Cerebellar nuclear complex (tissue), 1 donor: ENCODE results near the gene SEZ6.
"Not testable (repeated sequence)": the region's sequence is repeated elsewhere in the genome, so short reads cannot be mapped to it uniquely, and the experiment has no call there.

ENCODE experiments used
- DNase-seq, 2 experiments: peaks; one replicate each; lab custom pipeline; 2025; lab: John Stamatoyannopoulos, UW

The SEZ6 gene

DNA sequence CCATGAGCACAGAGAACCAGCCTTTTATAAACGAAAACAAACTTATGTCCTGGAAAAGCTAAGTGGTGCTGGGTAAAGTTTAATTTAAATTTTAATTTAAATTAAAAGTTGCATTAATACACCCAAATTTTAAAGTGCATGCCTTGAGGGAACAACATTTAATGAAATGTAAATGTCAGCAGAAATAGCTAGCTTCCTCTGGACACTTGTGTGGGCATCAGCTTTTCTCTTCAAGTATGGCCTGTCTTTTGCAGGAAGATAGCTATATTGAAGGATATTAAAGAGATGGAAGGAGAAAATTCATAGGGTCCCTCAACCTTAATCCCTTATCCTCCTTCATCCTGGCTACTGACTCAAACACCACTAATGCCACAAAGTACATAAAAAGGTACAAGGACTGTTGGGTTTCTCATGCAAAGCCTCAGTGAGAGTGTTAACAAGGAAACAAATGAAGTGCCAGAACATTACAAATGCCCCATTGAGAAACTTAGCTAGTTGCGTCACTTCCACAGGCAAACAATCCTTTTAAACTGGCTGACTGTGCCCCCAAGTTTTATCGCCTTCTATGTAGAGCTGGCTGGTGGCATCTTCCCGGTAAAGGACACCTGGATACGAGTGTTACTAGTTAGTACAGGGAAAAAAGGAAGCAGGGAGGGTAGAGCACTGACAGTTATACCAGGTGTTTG is 68.6 kb downstream of the SEZ6 start:
- no peak for DNase-seq

DNA sequence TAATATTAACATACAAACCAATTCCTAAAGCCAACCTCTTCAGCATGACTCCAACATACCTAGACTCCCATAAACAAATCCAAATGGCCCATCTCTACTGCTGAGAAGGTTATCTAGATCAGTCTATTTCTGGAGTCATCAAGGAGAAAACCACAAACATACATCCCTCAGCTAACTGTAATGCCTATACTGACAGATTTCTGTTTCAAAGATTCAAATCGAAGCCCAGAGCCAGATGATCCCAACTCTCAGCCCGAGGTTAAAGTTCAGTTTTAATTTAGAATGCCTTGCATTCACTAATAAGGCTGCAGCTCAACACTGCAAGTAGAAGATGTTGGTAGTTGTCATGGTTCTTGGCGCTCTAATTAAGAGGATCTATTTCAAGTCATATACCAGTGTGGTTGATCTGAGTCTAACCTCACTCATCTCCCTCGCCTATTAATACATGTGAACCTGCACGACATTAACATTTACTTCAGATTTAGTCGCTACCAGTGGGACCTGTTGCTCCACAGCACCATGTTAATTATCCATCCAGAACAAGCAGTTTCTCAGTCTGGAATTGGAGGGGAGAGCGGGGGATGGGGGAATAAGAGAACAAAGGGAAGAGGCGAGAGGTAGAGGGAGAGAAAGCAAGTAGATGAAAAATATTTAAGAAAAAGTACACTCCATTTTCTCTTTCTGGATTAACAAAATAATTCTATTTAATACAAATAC is 69.9 kb downstream of the SEZ6 start:
- DNase-seq, result no peak

DNA sequence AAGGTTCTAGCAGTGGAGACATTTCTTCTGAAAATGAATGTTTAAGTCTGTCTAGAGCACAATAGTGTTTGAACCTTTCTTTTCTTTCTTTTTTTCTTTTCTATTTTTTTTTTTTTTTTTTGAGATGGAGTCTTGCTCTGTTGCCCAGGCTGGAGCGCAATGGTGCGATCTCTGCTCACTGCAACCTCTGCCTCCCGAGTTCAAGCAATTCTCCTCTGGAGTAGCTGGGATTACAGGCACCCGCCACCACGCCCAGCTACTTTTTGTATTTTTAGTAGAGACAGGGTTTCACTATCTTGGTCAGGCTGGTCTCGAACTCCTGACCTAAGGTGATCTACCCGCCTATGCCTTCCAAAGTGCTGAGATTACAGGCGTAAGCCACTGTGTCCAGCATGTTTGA is 71.3 kb downstream of the SEZ6 start:
- DNase-seq, result not testable (repeated sequence)

DNA sequence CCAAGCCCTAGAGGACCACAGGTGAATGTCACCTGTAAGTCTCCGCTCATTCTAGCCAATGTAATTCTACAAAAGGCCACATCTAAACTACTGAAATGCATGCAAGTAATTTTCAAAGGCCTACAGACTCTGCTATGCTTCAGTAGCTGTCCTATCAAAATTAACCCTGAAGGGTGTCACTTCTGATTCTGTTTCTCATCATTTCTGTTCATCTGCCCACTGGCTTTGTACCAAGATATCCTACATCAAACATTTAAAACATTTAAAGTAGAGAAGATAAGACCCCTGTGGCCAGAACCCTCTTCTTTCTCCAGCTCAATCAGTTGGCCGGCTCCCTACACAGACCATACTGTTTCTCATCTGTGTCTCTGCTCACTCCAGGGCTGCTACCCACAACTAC is 76.0 kb downstream of the SEZ6 start:
- DNase-seq, result no peak

DNA sequence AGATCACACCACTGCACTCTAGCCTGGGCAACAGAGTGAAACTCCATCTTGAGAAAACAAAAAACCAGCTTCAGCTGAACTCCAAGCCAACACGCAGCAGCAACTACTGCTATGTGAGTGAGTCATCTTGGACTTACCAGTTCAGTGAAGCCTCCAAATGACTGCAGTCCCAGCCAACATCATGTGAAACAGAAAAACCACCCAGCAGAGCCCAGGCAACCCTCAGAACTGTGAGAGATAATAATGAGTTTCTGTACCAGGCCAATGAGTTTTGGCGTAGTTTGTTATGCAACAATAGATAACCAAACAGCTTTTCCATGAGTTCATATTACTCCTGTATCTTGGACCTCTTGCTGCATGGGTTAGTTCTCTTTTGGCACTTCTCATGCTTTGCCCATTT is 77.8 kb downstream of the SEZ6 start:
- no peak for DNase-seq

DNA sequence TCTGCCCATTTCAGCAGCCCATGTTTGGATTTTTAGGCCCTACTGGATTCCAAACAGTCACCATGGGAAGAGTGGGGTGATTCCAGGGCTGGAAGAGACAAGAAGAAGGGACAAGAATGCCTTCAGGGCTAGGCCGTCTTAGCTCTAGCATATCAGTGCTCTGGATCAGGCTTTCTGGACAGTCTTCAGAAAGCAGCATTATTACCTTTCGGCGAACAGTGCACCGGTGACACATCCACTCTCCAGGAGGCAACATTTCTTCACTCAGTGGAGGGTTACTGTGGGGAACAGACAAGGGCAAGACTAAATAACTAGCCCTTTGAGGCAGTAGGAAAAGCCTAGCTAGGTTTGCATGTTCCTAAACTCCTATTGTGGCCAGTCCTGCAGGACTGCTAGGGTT is 79.0 kb downstream of the SEZ6 start:
- no peak for DNase-seq

DNA sequence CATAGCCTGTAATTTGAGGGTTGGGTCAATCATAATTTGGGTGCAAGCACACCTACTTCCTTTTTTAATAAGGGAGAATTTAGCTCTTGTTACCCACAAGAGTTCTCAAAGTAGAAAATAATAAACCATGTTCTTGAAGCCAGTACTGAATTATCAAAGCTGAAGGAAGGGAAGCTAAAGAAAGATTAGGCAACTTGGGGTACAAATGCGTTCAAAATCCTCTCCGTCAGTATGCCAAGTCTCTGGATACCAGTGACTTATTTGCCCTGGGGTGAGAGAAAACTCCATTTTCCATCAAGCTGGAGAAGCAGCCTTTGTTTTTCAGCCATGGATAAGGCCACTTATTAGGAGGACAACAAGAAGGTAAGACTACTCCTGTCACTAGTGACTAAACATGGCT is 79.5 kb downstream of the SEZ6 start:
- no peak for DNase-seq

DNA sequence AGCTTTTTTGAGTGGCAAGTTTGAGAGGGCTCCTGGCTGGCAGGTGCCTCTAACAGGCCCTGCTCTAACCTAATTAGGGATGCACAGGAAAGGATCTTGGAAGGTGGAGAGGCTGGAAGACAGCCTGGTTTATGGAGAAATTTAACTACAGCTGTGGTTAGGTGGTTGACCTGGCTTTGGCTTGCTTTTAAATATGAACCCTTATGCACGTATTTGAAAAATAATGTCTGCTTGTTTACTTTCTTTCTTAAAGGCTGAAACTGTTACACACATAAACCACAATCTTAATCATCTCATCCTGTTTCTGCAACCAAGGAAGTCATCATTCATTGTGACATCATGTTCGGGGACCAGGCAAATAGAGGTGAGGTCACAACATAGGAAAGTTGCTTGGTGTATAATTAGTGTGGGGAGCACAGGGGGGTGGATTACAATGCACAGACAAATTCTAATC is 79.9 kb downstream of the SEZ6 start:
- DNase-seq, result no peak

DNA sequence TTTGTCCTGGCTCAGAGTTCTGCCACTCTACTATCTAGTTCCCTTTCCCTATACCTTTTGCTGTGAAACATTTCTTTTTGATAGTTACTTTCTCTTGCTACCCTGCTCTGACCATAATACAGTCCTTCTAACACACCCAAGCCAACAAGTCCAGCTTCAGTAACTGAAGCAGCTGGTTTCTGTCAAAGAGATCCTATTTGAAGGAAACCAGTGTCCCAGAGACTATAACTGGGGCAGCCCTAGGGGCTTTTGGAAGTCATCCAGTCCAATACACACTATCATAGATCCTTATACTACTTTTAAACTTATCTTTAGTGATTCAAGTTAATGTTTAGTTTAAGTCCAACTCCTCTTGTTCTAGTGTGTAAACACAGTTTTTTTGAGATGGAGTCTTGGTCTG is 85.6 kb downstream of the SEZ6 start:
- no peak for DNase-seq

DNA sequence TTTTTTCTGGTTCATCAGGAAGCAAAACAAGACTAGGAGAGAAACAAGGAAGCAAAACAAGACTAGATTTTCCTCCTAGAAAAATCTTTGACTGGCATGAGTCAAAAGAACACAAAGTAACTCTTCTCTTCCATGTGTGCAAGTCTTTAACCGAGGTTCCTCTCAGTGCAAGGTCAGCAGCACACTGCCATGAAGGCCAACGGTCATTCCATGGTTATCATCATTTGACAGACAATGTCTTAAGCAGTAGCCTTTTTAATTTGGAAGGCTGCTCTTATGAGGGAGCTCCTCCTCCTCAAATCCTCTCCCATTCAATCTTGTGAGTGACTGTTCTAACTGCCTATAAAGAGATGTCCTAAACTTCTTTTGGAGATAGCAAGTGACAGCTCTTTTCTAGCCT is 87.5 kb downstream of the SEZ6 start:
- DNase-seq, result no peak

DNA sequence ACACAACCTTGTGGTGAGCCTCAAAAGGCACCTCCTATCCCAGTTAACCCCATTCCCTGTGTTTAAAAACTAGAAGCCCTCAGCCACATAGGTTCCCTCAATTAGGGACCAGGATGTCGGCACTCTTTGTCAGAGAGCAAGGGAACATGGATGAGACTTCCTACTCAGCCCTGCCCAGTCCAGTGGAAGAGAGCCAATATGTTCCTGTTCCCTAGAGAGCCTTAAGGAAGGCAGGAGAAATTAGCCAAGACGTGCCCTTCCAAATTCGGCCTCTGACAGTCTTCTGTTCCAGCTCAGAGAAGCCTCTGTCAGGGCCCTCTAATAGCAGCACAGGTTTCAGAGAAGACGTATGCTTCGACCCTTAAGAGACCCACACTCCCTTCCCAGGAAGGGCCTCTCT is 88.4 kb downstream of the SEZ6 start:
- no peak for DNase-seq

DNA sequence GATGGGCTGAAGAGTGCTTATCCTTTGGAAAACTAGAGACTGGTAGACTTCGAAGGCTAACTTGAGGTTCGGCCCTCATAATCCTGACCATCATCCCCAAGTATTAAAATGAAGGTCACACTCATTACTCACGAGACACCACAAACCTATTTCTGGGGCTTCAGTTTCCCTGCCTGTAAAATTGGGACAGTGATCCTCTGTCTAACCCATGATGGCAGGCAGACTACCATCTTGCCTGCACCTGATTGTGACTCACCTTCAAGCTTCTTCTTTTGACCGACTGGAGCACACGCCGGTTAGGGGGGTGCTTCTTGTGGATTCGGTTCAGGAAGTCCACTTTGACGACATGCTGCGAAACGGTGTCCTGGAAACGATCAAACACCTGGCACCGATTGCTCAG is 88.8 kb downstream of the SEZ6 start:
- no peak for DNase-seq

DNA sequence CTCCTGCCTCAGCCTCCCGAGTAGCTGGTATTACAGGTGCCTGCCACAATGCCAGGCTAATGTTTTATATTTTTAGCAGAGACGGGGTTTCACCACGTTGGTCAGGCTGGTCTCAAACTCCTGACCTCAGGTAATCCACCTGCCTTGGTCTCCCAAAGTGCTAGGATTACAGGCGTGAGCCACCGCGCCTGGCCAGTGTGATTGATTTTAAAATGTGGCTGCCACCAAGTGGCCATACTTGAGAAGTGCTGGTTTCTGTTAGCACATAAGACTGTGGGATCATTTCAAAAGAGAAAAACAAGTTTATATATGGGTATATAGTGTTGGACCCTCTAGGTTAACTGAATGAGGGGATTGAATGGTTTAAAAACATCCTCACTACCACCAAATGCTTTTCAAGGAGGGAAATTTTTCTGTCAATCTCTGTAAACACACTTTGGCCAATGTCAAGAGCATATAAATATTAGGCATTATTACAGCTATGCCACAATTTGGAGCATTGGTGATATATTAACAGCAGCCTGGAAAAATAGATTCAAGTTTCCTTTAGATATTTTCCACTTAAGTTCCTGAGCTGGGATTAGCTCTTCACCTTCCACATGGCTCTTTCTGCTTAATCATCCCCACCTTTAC is 89.4 kb downstream of the SEZ6 start:
- DNase-seq, result no peak

DNA sequence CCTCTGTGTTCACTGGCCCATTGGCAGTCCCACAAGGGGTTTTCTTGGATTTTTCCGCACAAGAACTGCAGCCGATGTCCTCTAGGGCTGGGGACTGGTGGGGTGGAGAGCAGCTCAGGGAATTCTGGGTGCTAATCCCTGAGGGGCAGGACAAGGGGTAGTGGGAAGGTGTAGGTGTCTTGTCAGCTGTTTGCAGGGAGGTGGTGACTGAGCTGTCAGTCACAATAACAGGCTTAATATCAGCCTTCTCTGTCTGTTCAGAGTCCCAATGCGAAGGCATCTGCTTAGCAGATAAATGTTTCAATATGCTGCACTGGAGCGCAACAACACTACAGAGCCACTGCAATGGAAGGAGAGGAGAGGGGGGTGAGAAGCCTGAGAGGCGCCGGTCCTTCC is 92.9 kb downstream of the SEZ6 start:
- no peak for DNase-seq

DNA sequence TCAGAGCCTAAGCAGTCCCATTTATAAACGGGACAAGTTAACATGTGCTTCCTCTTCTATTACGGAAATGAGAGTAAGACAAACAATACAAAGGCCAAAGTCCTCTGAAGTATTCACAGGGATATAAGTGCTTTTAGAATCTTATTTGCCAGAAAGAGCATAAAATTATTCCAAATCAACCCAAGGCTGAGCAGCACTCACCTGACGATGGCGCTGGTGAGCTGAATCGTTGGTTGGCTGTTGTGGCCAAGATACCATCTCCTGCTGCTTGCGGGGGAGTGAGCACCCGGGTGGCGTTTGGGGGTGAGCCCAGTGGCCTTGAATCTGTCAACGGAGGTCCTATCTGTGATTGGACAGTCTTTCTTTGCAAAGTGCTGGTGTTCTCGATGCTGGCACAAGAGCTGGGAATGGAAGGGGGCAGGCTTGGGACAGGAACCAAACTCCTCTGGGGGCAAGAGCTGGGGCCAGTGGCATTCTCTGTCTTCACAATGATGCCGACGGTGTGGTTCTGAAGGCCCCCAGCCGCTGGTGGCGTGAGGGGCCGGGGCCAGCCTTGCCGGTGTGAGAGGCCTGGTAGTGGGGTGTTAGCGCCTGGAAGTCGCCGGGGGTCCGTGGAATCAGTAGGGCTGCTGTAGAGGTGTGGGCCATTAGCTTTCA is 93.4 kb downstream of the SEZ6 start:
- no peak for DNase-seq

DNA sequence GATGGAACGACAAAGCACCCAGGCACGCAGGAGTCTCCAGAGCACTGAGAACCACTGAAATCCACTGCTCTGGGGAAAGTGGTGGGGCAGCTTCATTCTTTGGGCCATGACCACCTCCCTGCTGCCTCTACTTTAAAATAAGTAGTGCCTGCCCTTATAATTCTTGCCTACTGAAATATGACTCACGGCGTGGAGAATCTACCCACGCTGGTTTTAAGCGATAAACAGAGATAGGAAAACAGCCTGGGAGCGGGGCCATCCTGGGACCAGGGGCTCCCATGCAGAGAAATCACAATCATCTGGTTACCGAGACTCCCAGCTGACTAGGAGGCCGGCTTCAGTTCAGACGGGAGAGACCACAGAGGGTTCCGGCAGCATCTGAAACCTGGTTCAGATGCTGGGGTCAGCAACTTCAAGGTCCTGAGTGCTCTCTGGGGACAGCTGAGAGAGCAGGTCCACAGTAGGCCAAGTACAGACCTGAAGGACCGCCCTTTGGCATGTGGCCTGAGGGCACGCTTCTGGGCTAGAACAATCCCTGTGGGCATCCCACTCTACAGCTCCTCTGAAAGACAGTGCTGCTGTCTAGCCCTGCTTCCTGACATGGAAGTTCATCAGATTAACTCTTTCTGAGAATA is 94.3 kb downstream of the SEZ6 start:
- no peak for DNase-seq

DNA sequence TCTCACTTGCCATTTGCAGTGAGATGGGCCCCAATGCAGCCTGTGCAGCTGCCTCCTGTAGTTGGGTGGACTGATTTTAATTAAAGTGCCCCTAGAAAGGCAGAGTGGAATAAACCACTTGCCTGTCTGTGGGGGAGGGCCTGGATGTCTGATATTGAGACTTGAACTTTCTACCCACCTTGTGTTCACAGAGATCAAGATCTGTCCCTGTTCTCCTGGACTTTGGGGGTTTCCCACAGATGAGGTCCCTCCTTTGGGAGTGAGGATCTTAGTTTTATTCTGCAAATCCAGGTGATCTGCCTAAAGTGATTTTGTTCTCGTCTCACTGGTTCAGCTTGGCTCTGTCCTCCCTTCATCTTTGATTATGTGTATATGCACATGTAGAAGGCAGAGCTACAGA is 95.3 kb downstream of the SEZ6 start:
- DNase-seq, result no peak

DNA sequence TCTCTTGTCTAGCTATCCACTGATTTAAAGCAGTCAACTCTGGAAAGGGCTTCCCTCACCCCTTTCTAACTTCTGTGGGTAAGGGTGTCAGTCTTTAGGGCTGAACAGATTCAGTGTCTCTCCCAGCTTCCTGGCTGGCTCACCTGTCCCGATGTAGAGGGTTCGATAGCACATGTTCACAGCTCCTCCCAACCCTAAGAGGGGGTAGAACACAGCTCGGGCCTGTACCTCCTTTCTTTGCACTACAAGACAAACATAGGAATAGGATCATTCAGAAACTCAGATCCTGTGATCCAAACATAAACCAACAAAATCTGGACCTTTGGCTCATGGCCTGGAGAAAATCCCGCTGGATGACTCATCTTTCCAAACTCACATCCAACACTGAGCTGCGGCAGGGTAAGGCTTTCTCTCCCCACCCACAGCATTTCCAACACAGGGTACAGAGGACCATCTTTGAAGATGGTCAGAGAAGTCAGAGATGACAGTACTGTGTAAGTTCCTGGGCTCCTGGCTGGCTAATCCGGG is 97.1 kb downstream of the SEZ6 start:
- no peak for DNase-seq

DNA sequence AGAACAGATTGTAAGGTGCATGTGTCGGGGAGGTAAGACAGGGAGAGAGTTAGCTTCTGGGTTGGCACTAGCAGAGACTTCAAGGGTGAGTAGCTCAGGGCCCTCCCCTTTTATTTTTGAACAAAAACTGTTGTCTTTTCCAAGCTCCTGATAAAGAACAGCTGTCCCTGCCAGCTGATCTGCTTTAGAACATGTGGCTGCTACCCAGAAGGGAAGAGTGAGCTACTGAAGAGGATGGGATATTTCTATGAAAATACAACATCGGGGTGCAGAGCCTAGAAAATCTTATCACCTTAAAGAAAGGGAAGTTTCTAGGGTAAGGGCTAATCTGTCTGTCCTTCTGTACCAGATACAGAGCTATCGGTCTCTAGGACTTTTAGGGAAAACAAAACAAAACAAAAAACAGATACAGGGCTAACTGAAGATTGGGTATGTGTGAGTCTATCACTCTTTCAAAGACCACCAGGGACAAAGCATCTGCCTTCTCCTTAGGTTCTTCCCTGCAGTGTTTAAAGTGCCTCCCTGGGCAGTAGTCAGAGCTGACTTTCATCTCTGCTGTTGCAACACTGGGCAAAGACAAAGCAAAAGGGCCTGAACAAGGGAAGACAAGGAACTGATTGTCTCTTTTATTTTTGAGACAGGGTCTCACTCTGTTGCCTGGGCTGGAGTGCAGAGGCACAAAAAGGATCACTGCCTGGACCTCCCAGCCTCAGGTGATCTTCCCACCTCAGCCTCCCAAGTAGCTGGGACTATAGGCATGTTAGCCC is 97.9 kb downstream of the SEZ6 start:
- no peak for DNase-seq

DNA sequence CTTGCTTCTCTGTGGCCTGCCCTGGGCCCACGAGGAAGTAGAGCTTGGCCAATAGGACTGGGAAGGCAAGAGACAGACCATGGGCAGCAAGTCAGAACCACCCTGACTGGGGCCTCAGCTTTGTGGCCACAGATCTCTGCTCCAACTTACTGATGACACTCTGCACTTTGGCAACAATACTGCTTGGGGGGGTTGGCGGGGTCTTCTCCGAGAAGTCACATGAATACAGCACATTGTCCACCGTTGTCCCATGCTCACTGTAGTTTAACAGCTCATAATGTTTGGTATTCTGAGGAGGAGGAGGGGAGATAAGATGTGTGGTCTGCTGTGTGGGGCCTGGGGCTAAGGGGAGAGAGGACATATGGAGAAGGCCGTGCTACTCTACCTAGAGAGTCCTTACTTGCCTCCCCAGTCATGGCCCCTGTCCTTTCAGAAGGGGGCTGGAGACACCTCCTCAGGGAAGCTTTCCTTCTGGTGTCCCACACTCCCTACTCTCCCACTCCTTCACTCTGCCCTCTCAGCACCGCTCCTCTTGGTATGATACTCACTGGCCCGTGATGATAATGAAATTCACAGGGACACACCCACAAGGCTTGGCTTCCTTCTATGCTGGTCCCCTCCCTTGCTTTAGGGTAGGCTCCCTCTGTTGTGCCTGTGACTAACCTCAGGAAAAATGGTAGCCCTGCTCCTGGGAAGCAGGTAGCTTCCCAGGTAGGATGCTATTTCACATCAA is 99.0 kb downstream of the SEZ6 start:
- DNase-seq, result no peak

DNA sequence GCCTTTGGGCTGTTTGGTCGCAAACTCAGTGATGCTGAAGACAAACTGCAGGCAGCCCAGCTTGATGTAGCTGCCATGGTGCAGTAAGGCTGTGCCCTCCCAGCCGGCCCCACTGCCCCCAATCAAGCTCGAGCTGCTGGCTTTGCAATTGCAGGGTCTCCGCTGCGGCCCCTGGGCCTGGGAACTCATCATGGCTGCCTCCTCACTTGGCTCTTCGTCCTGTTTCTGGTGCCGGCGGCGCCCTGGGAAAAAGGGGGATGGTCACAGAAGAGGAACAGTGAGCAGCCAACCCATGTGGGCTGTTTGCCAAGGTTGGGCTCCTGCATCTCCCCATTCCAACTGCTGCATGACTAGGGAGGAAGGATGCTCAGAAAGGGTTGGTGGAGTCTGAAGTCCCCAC is 99.6 kb downstream of the SEZ6 start:
- no peak for DNase-seq
